PFSK-1 (cell line): ENCODE measurements around the gene SERINC5.

Experiments used
- FOXP2 ChIP-seq: optimal IDR thresholded peaks from 2 replicates; pipeline ENCODE3; 2011; ENCODE audit warnings: borderline replicate concordance, control low read depth, inconsistent platforms; ENCODE audit not compliant: insufficient read depth; ENCODE audit errors: extremely low read length, extremely low read depth
- POLR2AphosphoS5 ChIP-seq: IDR thresholded peaks from 2 replicates; pipeline ENCODE4 v1.6.1; 2012; ENCODE audit warnings: low read depth, mild to moderate bottlenecking, control low read depth, low read length, moderate library complexity
- SIN3A ChIP-seq: IDR thresholded peaks from 2 replicates; pipeline ENCODE4 v1.6.1; 2012; ENCODE audit warnings: mild to moderate bottlenecking, low read length, moderate library complexity, borderline replicate concordance; ENCODE audit not compliant: insufficient read depth
- TAF1 ChIP-seq: IDR thresholded peaks from 2 replicates; pipeline ENCODE4 v1.6.1; 2012; ENCODE audit warnings: low read length, control low read depth, borderline replicate concordance; ENCODE audit not compliant: insufficient read depth
- TF ChIP-seq, protein P1 (sequence below), 2 experiments: IDR thresholded peaks; 2 replicates each; pipeline versions ENCODE4 v1.6.1 to v1.8.0; 2011 to 2012; ENCODE audit warnings: low read depth in 2 of 2, low read length in 2 of 2, control low read depth in 1 of 2, inconsistent platforms in 1 of 2, mild to moderate bottlenecking in 1 of 2, moderate library complexity in 1 of 2; ENCODE audit not compliant: insufficient read depth in 1 of 2

Gene SERINC5

DNA sequence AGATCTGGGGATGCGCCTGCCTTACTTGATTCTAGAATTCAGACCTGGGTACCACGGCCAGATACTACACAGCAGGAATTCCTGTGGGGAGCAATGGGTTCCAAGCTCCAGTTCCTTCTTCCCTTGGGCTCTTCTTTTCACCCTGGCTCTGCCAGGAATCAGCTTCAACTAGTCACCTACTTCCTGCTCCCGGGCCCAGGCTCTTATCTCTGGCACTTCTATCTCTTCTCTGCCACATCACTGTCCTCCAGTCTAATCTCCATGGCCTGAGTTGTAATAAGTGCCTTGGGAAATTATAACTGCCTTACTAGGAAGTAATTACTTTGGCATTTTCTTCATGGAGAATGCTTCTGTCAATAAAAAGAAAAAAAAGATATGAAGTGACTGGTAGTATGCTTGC lies 26.2 kb upstream of the SERINC5 start:
- no peak for TF ChIP-seq POLR2AphosphoS5

DNA sequence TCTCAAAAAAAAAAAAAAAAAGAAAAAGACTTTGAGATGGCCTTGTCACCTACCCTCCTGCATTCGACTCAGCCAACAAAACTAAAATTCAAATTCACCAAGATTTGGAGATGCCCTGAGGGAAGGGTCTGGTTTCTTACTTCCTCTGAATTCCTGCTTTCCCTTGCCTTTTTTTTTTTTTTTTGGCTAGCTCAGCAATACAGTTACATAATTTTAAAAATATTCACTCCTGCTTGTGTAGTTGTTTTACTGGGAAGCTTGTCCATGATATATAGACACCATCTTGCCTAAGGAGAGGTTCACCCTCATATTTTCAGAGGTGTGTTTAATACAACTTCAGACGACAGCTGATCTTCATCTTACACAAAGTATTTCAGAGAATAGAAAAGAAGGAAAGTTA lies 21.3 kb upstream of the SERINC5 start:
- no peak for TF ChIP-seq FOXP2
- no peak for TF ChIP-seq SIN3A
- TF ChIP-seq POLR2AphosphoS5: no peak
- TF ChIP-seq TAF1: no peak
- TF ChIP-seq, protein P1, sequence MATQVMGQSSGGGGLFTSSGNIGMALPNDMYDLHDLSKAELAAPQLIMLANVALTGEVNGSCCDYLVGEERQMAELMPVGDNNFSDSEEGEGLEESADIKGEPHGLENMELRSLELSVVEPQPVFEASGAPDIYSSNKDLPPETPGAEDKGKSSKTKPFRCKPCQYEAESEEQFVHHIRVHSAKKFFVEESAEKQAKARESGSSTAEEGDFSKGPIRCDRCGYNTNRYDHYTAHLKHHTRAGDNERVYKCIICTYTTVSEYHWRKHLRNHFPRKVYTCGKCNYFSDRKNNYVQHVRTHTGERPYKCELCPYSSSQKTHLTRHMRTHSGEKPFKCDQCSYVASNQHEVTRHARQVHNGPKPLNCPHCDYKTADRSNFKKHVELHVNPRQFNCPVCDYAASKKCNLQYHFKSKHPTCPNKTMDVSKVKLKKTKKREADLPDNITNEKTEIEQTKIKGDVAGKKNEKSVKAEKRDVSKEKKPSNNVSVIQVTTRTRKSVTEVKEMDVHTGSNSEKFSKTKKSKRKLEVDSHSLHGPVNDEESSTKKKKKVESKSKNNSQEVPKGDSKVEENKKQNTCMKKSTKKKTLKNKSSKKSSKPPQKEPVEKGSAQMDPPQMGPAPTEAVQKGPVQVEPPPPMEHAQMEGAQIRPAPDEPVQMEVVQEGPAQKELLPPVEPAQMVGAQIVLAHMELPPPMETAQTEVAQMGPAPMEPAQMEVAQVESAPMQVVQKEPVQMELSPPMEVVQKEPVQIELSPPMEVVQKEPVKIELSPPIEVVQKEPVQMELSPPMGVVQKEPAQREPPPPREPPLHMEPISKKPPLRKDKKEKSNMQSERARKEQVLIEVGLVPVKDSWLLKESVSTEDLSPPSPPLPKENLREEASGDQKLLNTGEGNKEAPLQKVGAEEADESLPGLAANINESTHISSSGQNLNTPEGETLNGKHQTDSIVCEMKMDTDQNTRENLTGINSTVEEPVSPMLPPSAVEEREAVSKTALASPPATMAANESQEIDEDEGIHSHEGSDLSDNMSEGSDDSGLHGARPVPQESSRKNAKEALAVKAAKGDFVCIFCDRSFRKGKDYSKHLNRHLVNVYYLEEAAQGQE (IDR thresholded peaks at IDR 0.05; ENCODE audit: insufficient read depth in 1 of 2, low read depth in 2 of 2, low read length in 2 of 2): no peak

DNA sequence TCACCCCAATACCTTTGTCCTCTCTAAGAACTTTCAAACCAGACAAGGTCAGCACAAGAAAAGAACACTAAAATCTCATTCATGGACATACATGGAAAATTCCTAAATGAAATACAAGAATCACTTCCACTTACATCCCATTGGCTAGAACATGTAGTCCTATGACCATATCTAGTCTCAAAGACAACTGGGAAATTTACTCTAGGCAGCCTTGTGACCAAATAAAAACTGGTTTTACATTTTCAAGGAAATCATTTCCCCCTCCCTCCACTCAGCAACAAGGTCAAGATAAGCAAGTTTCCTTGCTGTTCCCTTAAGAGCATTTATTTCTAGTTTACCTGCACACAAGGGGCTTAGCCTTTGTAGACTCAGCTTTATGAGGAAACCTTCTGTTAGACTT lies 20.3 kb upstream of the SERINC5 start:
- no peak for TF ChIP-seq TAF1
- TF ChIP-seq SIN3A: no peak
- TF ChIP-seq FOXP2: no peak
- TF ChIP-seq POLR2AphosphoS5: no peak
- TF ChIP-seq, protein P1 (IDR thresholded peaks at IDR 0.05; ENCODE audit: insufficient read depth in 1 of 2, low read depth in 2 of 2, low read length in 2 of 2): no peak

DNA sequence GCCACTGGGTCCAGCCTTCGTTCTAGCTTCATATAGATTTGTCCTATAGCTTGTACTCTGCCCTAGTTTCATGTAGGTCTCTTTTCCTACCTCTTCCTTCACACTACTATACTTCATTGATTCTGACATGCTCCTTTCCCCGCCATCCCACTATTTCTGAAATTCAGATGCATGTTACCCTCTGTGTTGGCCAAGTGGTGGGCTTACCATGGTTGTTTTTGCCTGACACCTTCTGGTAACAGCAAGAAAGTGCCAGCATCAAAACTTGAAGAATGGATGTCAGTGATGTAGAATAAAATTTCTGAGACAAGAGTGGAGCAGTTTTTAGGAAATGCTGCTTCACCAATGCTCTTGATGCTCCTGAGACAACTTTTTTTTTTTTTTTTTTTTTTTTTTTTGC lies 19.5 kb upstream of the SERINC5 start:
- no peak for TF ChIP-seq SIN3A
- no peak for TF ChIP-seq FOXP2
- no peak for TF ChIP-seq POLR2AphosphoS5
- TF ChIP-seq, protein P1 (IDR thresholded peaks at IDR 0.05; ENCODE audit: insufficient read depth in 1 of 2, low read depth in 2 of 2, low read length in 2 of 2): no peak
- no peak for TF ChIP-seq TAF1

DNA sequence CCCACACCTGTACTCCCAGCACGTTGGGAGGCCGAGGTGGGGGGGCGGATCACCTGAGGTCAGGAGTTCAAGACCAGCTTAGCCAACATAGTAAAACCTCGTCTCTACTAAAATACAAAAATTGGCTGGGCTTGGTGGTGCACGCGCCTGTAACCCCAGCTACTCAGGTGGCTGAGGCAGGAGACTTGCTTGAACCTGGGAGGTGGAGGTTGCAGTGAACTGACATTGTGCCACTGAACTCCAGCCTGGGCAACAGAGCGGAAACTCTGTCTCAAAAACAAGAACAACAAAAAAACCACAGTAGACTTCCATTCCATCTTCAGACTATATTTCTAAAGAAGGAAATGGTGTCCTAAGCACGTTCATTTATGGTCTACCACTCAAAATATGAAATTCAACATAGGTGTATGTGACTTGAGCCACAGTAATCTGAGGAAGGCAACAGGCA lies 14.2 kb upstream of the SERINC5 start:
- TF ChIP-seq FOXP2: no peak
- no peak for TF ChIP-seq SIN3A
- TF ChIP-seq POLR2AphosphoS5: no peak
- TF ChIP-seq TAF1: no peak
- TF ChIP-seq, protein P1 (IDR thresholded peaks at IDR 0.05; ENCODE audit: insufficient read depth in 1 of 2, low read depth in 2 of 2, low read length in 2 of 2): no peak
